ENCODE results near the gene RAB3GAP1.
"Not testable (repeated sequence)": the region's sequence is repeated elsewhere in the genome, so short reads cannot be mapped to it uniquely, and the experiment has no call there.

RAB3GAP1 gene

GRCh38 chr2:135091681-135092080 lies 39.6 kb downstream of the RAB3GAP1 start:
- no peak overlapping the region for H3K9ac ChIP-seq (ENCODE audit: low read length)
- no peaks in the 10 kb centered on the region for H3K9me3 ChIP-seq (ENCODE audit: control insufficient read depth, low read length)
- no peaks in the 10 kb centered on the region for H3K27me3 ChIP-seq (replicated peaks; ENCODE audit: control insufficient read depth, insufficient read depth, low read length)
- H3K36me3 ChIP-seq (ENCODE audit: control insufficient read depth, insufficient read depth, low read length, severe bottlenecking): peaks cover 47% of the 10 kb centered on the region
- DNase-seq (ENCODE audit: low read depth): no peak
- no peak overlapping the region for H3K4me3 ChIP-seq (ENCODE audit: low read length)
- no peaks in the 10 kb centered on the region for H3K4me1 ChIP-seq (ENCODE audit: control insufficient read depth, insufficient read depth, low read length)

- Histone ChIP-seq H3K27me3 (replicated peaks; ENCODE audit: control insufficient read depth, insufficient read depth, low read length) (no peaks in the 10 kb centered on the region), H3K4me1 (ENCODE audit: control insufficient read depth, insufficient read depth, low read length) (no peaks in the 10 kb centered on the region), H3K9ac (ENCODE audit: low read length) (no peak overlapping the region), H3K9me3 (ENCODE audit: control insufficient read depth, low read length) (no peaks in the 10 kb centered on the region), H3K36me3 (ENCODE audit: control insufficient read depth, insufficient read depth, low read length, severe bottlenecking) (peaks cover 44% of the 10 kb centered on the region), H3K4me3 (ENCODE audit: low read length) (no peak overlapping the region)
- peak; percentile 18 for DNase-seq (ENCODE audit: low read depth)
Measured at GRCh38 chr2:135093193-135093592, 41.1 kb downstream of the RAB3GAP1 start.

GRCh38 chr2:135093670-135094330 lies 41.7 kb downstream of the RAB3GAP1 start:
- Histone ChIP-seq H3K9me3 (ENCODE audit: control insufficient read depth, low read length) (no peaks in the 10 kb centered on the region), H3K27me3 (replicated peaks; ENCODE audit: control insufficient read depth, insufficient read depth, low read length) (no peaks in the 10 kb centered on the region), H3K4me1 (ENCODE audit: control insufficient read depth, insufficient read depth, low read length) (no peaks in the 10 kb centered on the region), H3K9ac (ENCODE audit: low read length) (no peak overlapping the region), H3K4me3 (ENCODE audit: low read length) (no peak overlapping the region), H3K36me3 (ENCODE audit: control insufficient read depth, insufficient read depth, low read length, severe bottlenecking) (peaks cover 44% of the 10 kb centered on the region)
- no peak for DNase-seq (ENCODE audit: low read depth)

- Histone ChIP-seq H3K27me3 (replicated peaks; ENCODE audit: control insufficient read depth, insufficient read depth, low read length) (no peaks in the 10 kb centered on the region), H3K9me3 (ENCODE audit: control insufficient read depth, low read length) (no peaks in the 10 kb centered on the region), H3K36me3 (ENCODE audit: control insufficient read depth, insufficient read depth, low read length, severe bottlenecking) (peaks cover 44% of the 10 kb centered on the region), H3K9ac (ENCODE audit: low read length) (no peak overlapping the region), H3K4me3 (ENCODE audit: low read length) (no peak overlapping the region), H3K4me1 (ENCODE audit: control insufficient read depth, insufficient read depth, low read length) (no peaks in the 10 kb centered on the region)
- DNase-seq (ENCODE audit: low read depth): no peak
Measured at GRCh38 chr2:135094508-135094907, 42.4 kb downstream of the RAB3GAP1 start.

- H3K27me3 ChIP-seq (replicated peaks; ENCODE audit: control insufficient read depth, insufficient read depth, low read length): no peaks in the 10 kb centered on the region
- H3K4me1 ChIP-seq (ENCODE audit: control insufficient read depth, insufficient read depth, low read length): peaks cover 3% of the 10 kb centered on the region
- no peaks in the 10 kb centered on the region for H3K9me3 ChIP-seq (ENCODE audit: control insufficient read depth, low read length)
- no peak overlapping the region for H3K9ac ChIP-seq (ENCODE audit: low read length)
- H3K36me3 ChIP-seq (ENCODE audit: control insufficient read depth, insufficient read depth, low read length, severe bottlenecking): peaks cover 39% of the 10 kb centered on the region
- no peak overlapping the region for H3K4me3 ChIP-seq (ENCODE audit: low read length)
- no peak for DNase-seq (ENCODE audit: low read depth)
Measured at GRCh38 chr2:135095591-135095990, 43.5 kb downstream of the RAB3GAP1 start.

GRCh38 chr2:135096665-135097446 lies 44.8 kb downstream of the RAB3GAP1 start:
- DNase-seq (ENCODE audit: low read depth): no peak
- H3K4me1 ChIP-seq (ENCODE audit: control insufficient read depth, insufficient read depth, low read length): peaks cover 3% of the 10 kb centered on the region
- no peaks in the 10 kb centered on the region for H3K27me3 ChIP-seq (replicated peaks; ENCODE audit: control insufficient read depth, insufficient read depth, low read length)
- no peaks in the 10 kb centered on the region for H3K9me3 ChIP-seq (ENCODE audit: control insufficient read depth, low read length)
- peaks cover 35% of the 10 kb centered on the region for H3K36me3 ChIP-seq (ENCODE audit: control insufficient read depth, insufficient read depth, low read length, severe bottlenecking)
- H3K9ac ChIP-seq (ENCODE audit: low read length): no peak overlapping the region
- no peak overlapping the region for H3K4me3 ChIP-seq (ENCODE audit: low read length)

- Histone ChIP-seq H3K4me1 (ENCODE audit: control insufficient read depth, insufficient read depth, low read length) (peaks cover 3% of the 10 kb centered on the region), H3K27me3 (replicated peaks; ENCODE audit: control insufficient read depth, insufficient read depth, low read length) (no peaks in the 10 kb centered on the region), H3K9me3 (ENCODE audit: control insufficient read depth, low read length) (no peaks in the 10 kb centered on the region), H3K4me3 (ENCODE audit: low read length) (no peak overlapping the region), H3K9ac (ENCODE audit: low read length) (no peak overlapping the region), H3K36me3 (ENCODE audit: control insufficient read depth, insufficient read depth, low read length, severe bottlenecking) (peaks cover 27% of the 10 kb centered on the region)
- DNase-seq (ENCODE audit: low read depth): no peak
Measured at GRCh38 chr2:135097532-135098231, 45.6 kb downstream of the RAB3GAP1 start.

GRCh38 chr2:135099802-135100483 lies 47.9 kb downstream of the RAB3GAP1 start:
- Histone ChIP-seq H3K9me3 (ENCODE audit: control insufficient read depth, low read length) (no peaks in the 10 kb centered on the region), H3K36me3 (ENCODE audit: control insufficient read depth, insufficient read depth, low read length, severe bottlenecking) (peaks cover 17% of the 10 kb centered on the region), H3K27me3 (replicated peaks; ENCODE audit: control insufficient read depth, insufficient read depth, low read length) (no peaks in the 10 kb centered on the region), H3K9ac (ENCODE audit: low read length) (no peak overlapping the region), H3K4me3 (ENCODE audit: low read length) (no peak overlapping the region), H3K4me1 (ENCODE audit: control insufficient read depth, insufficient read depth, low read length) (peaks cover 3% of the 10 kb centered on the region)
- no peak for DNase-seq (ENCODE audit: low read depth)

- Histone ChIP-seq H3K4me3 (ENCODE audit: low read length) (no peak overlapping the region), H3K27me3 (replicated peaks; ENCODE audit: control insufficient read depth, insufficient read depth, low read length) (no peaks in the 10 kb centered on the region), H3K9me3 (ENCODE audit: control insufficient read depth, low read length) (no peaks in the 10 kb centered on the region), H3K4me1 (ENCODE audit: control insufficient read depth, insufficient read depth, low read length) (peaks cover 3% of the 10 kb centered on the region), H3K9ac (ENCODE audit: low read length) (no peak overlapping the region), H3K36me3 (ENCODE audit: control insufficient read depth, insufficient read depth, low read length, severe bottlenecking) (peaks cover 7% of the 10 kb centered on the region)
- no peak for DNase-seq (ENCODE audit: low read depth)
Measured at GRCh38 chr2:135103843-135104242, 51.8 kb downstream of the RAB3GAP1 start.

- DNase-seq (ENCODE audit: low read depth); H3K4me3 ChIP-seq (ENCODE audit: low read length); H3K4me1 ChIP-seq (ENCODE audit: control insufficient read depth, insufficient read depth, low read length); H3K27me3 ChIP-seq (replicated peaks; ENCODE audit: control insufficient read depth, insufficient read depth, low read length); H3K9me3 ChIP-seq (ENCODE audit: control insufficient read depth, low read length); H3K9ac ChIP-seq (ENCODE audit: low read length): not testable (repeated sequence)
- peaks cover 12% of the 10 kb centered on the region for H3K36me3 ChIP-seq (ENCODE audit: control insufficient read depth, insufficient read depth, low read length, severe bottlenecking)
Measured at GRCh38 chr2:135105513-135106316, 53.6 kb downstream of the RAB3GAP1 start.
